Fibroblast of lung (primary cell): ENCODE results near the gene CAPZA2. TPM values are rescaled to one million over a fixed set of nuclear protein-coding genes. Genes with fewer than 3 reads are reported as not detected.
"Not testable (repeated sequence)": the region's sequence is repeated elsewhere in the genome, so short reads cannot be mapped to it uniquely, and the experiment has no call there.

Experiments used
- DNase-seq, 2 donors: peaks; one replicate each; pipeline versions ENCODE4 v3.0.0 to v3.0.0-alpha.2; 2010; ENCODE audit warnings: low read depth in 2 of 2
- H2AFZ ChIP-seq: 2 replicates; pipeline ENCODE4 v1.5.1; 2012; ENCODE audit warnings: low read length, control low read depth, inconsistent platforms
- H3K27ac ChIP-seq: 2 replicates; pipeline ENCODE4 v1.5.1; 2011; ENCODE audit warnings: low read length, control low read depth; ENCODE audit not compliant: insufficient read depth
- H3K27me3 ChIP-seq: 2 replicates; pipeline ENCODE4 v1.5.1; 2011; ENCODE audit warnings: mild to moderate bottlenecking, low read length; ENCODE audit not compliant: control insufficient read depth, insufficient read depth
- H3K36me3 ChIP-seq: 2 replicates; pipeline ENCODE4 v1.5.1; 2011; ENCODE audit warnings: low read length; ENCODE audit not compliant: control insufficient read depth, insufficient read depth
- H3K4me1 ChIP-seq: 2 replicates; pipeline ENCODE4 v1.5.1; 2011; ENCODE audit warnings: low read length; ENCODE audit not compliant: control insufficient read depth, insufficient read depth; ENCODE audit errors: extremely low read depth
- H3K4me2 ChIP-seq: 2 replicates; pipeline ENCODE4 v1.5.1; 2011; ENCODE audit warnings: low read length, control low read depth; ENCODE audit not compliant: insufficient read depth; ENCODE audit errors: extremely low read depth
- H3K4me3 ChIP-seq, 4 experiments: fragments of 200-600 bp in 1 of 4; sonication (generic) in 1 of 4; replicated peaks in 1 of 4; 2 replicates each; pipeline ENCODE4 v1.5.1; 2011 to 2016; ENCODE audit warnings: low read length in 4 of 4, low read depth in 3 of 4, mild to moderate bottlenecking in 3 of 4, control low read depth in 2 of 4, inconsistent platforms in 1 of 4, mixed read lengths in 1 of 4; ENCODE audit not compliant: insufficient read depth in 1 of 4; ENCODE audit errors: control extremely low read depth in 1 of 4
- H3K79me2 ChIP-seq: 2 replicates; pipeline ENCODE4 v1.5.1; 2012; ENCODE audit warnings: mild to moderate bottlenecking, low read length, inconsistent platforms; ENCODE audit not compliant: control insufficient read depth, insufficient read depth
- H3K9ac ChIP-seq: 2 replicates; pipeline ENCODE4 v1.5.1; 2011; ENCODE audit warnings: mild to moderate bottlenecking, low read length, control low read depth; ENCODE audit not compliant: insufficient read depth
- H3K9me3 ChIP-seq: 2 replicates; pipeline ENCODE4 v1.5.1; 2012; ENCODE audit warnings: low read depth, low read length; ENCODE audit not compliant: control insufficient read depth, insufficient read depth
- H4K20me1 ChIP-seq: 2 replicates; pipeline ENCODE4 v1.5.1; 2011; ENCODE audit warnings: low read length; ENCODE audit not compliant: control insufficient read depth, insufficient read depth; ENCODE audit errors: extremely low read depth
- CTCF ChIP-seq, 2 donors: IDR thresholded peaks in 1 of 2; conservative IDR thresholded peaks in 1 of 2; 1 replicate in 1 of 2; 2 replicates in 1 of 2; pipeline ENCODE4 v1.5.1; 2011 to 2012; ENCODE audit warnings: low read length in 2 of 2, control low read depth in 1 of 2, inconsistent platforms in 1 of 2, low read depth in 1 of 2, mild to moderate bottlenecking in 1 of 2
- EZH2 ChIP-seq: IDR thresholded peaks from 2 replicates; pipeline ENCODE4 v1.5.1; 2012; ENCODE audit warnings: low read length, control low read depth, mild to moderate bottlenecking; ENCODE audit errors: missing control alignments
- polyA minus RNA-seq: library from RNA; depleted of rRNA, polyadenylated mRNA; stranded (reverse); fragments of >200 nt; gene quantifications from 2 replicates; pipeline ENCODE4 v1.2.3, GENCODE V29; 2011; ENCODE audit warnings: low replicate concordance
- polyA plus RNA-seq, 2 donors: library from polyadenylated mRNA; depleted of rRNA in 1 of 2; stranded (reverse) in 1 of 2; unstranded in 1 of 2; fragments of >200 nt; gene quantifications; 2 replicates each; pipeline ENCODE4 v1.2.1, GENCODE V29; 2011 to 2012; ENCODE audit warnings: missing spikeins in 1 of 2
- total RNA-seq: library from RNA; depleted of rRNA; stranded (reverse); fragments of >200 nt; gene quantifications from 2 replicates; pipeline ENCODE4 v1.2.1, GENCODE V29; 2014

The CAPZA2 gene
- 91.9 and 123 TPM in 2 replicates for total RNA-seq
- polyA plus RNA-seq = 151 and 205 TPM in 2 replicates
- 131 and 154 TPM in 2 replicates for polyA plus RNA-seq (2012)
- polyA minus RNA-seq = 1.3 and 1.6 TPM in 2 replicates

- Histone ChIP-seq H3K36me3 (no peaks in the 10 kb centered on the region), H3K9me3 (no peaks in the 10 kb centered on the region), H3K4me3 (peak within 1 kb of the TSS; percentile 87 to 98 (median 90)), H4K20me1 (no peaks in the 10 kb centered on the region), H3K27me3 (no peaks in the 10 kb centered on the region), H2AFZ (peak within 1 kb of the TSS; percentile 31), H3K4me2 (peak within 1 kb of the TSS; percentile 96), H3K9ac (peak within 1 kb of the TSS; percentile 98), H3K4me1 (peaks cover 5% of the 10 kb centered on the region), H3K79me2 (peaks cover 45% of the 10 kb centered on the region), H3K27ac (peak within 1 kb of the TSS; percentile 95)
- DNase-seq = peak; percentile 85 to 89
- TF ChIP-seq CTCF (conservative IDR thresholded peaks at IDR 0.05 in 1 of 2, IDR thresholded peaks at IDR 0.05 in 1 of 2; ENCODE audit: low read depth in 1 of 2, low read length in 2 of 2) (peak; percentile 16 to 18), EZH2 (no peak)
These were observed at the start of gene CAPZA2 for GRCh38 chr7:116862234-116862950. CAPZA2 (plus strand) TSS chr7:116862587; CDS start chr7:116862612, 25 bp downstream.

GRCh38 chr7:116812860-116813259 is 49.5 kb upstream of the CAPZA2 start:
- H3K27ac ChIP-seq = no peak overlapping the region
- H3K4me1 ChIP-seq = no peaks in the 10 kb centered on the region
- H3K79me2 ChIP-seq = no peaks in the 10 kb centered on the region
- TF ChIP-seq CTCF (conservative IDR thresholded peaks at IDR 0.05 in 1 of 2, IDR thresholded peaks at IDR 0.05 in 1 of 2; ENCODE audit: low read depth in 1 of 2, low read length in 2 of 2) (no peak), EZH2 (no peak)
- H3K9me3 ChIP-seq = no peaks in the 10 kb centered on the region
- H3K4me2 ChIP-seq = no peak overlapping the region
- no peaks in the 10 kb centered on the region for H4K20me1 ChIP-seq
- no peaks in the 10 kb centered on the region for H3K36me3 ChIP-seq
- H3K27me3 ChIP-seq = no peaks in the 10 kb centered on the region
- H2AFZ ChIP-seq = no peak overlapping the region
- no peak overlapping the region for H3K4me3 ChIP-seq
- H3K9ac ChIP-seq = no peak overlapping the region
- no peak for DNase-seq

- not testable (repeated sequence) for H3K9me3 ChIP-seq, H3K36me3 ChIP-seq, H3K79me2 ChIP-seq, H3K27me3 ChIP-seq, H4K20me1 ChIP-seq, H3K27ac ChIP-seq, H3K4me1 ChIP-seq, H2AFZ ChIP-seq, H3K9ac ChIP-seq, H3K4me2 ChIP-seq, H3K4me3 ChIP-seq
- DNase-seq = peak in 1 of 2 donors; percentile 49
These were observed 49.0 kb upstream of the CAPZA2 start for GRCh38 chr7:116813371-116813770.
